ENCODE results near the gene DOCK4.
"Not testable (repeated sequence)": the region's sequence is repeated elsewhere in the genome, so short reads cannot be mapped to it uniquely, and the experiment has no call there.

DNA sequence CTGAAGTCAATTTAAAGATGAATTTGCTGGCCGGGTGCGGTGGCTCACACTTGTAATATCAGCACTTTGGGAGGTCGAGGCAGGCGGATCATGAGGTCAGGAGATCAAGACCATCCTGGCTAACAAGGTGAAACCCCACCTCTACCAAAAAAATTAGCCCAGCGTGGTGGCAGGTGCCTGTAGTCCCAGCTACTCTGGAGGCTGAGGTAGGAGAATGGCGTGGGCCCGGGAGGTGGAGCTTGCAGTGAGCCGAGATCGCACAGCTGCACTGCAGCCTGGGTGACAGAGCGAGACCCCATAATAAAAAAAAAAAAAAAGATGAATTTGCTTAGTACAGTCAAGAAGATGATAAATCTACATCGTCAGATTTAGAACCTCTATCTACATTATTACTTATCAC lies 288.8 kb downstream of the DOCK4 start:
- TF ChIP-seq, protein P1, sequence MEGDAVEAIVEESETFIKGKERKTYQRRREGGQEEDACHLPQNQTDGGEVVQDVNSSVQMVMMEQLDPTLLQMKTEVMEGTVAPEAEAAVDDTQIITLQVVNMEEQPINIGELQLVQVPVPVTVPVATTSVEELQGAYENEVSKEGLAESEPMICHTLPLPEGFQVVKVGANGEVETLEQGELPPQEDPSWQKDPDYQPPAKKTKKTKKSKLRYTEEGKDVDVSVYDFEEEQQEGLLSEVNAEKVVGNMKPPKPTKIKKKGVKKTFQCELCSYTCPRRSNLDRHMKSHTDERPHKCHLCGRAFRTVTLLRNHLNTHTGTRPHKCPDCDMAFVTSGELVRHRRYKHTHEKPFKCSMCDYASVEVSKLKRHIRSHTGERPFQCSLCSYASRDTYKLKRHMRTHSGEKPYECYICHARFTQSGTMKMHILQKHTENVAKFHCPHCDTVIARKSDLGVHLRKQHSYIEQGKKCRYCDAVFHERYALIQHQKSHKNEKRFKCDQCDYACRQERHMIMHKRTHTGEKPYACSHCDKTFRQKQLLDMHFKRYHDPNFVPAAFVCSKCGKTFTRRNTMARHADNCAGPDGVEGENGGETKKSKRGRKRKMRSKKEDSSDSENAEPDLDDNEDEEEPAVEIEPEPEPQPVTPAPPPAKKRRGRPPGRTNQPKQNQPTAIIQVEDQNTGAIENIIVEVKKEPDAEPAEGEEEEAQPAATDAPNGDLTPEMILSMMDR (optimal IDR thresholded peaks at IDR 0.05 in 1 of 3, IDR thresholded peaks at IDR 0.05 in 1 of 3, conservative IDR thresholded peaks at IDR 0.05 in 1 of 3; ENCODE audit: extremely low read depth in 1 of 3, insufficient read depth in 2 of 3, low read length in 3 of 3) = not testable (repeated sequence)
- not testable (repeated sequence) for TF ChIP-seq EZH2 (IDR thresholded peaks at IDR 0.05; ENCODE audit: low read length)
